Activated CD8-positive, alpha-beta T cell treated with anti-CD3 and anti-CD28 coated beads, Interleukin-2, amount 10 ng/mL, durations not matched to agents 7 days and 5 days (primary cell): ENCODE results near the gene RRP15. TPM values are rescaled to one million over a fixed set of nuclear protein-coding genes. Genes with fewer than 3 reads are reported as not detected.

ENCODE experiments used
- ATAC-seq: fragments of 150-1000 bp; cut with Tn5 transposase; one replicate; pipeline ENCODE4 v1.10.0; 2021; ENCODE audit warnings: moderate library complexity
- CTCF ChIA-PET: fragments of 350-600 bp; sonication (Branson Sonifier 250); formaldehyde crosslinking; loops from one replicate; lab custom pipeline; 2021; ENCODE audit warnings: antibody characterized with exemption; lab: Charles Lee
- POLR2A ChIA-PET: fragments of 350-600 bp; sonication (Branson Sonifier 250); formaldehyde crosslinking; loops from one replicate; lab custom pipeline; 2021; ENCODE audit warnings: antibody characterized with exemption; lab: Charles Lee
- DNase-seq: peaks from one replicate; pipeline ENCODE4 v3.0.0-alpha.2; 2020
- H3K27ac Mint-ChIP-seq: one replicate; pipeline ENCODE4 v1.8.0; 2021; ENCODE audit warnings: mild to moderate bottlenecking, mixed read lengths
- H3K27me3 Mint-ChIP-seq: one replicate; pipeline ENCODE4 v1.8.0; 2021; ENCODE audit warnings: low read depth, mixed read lengths
- H3K36me3 Mint-ChIP-seq: one replicate; pipeline ENCODE4 v1.8.0; 2021; ENCODE audit warnings: low read depth, mixed read lengths
- H3K4me1 Mint-ChIP-seq: one replicate; pipeline ENCODE4 v1.8.0; 2021; ENCODE audit warnings: low read depth, mixed read lengths
- H3K4me3 Mint-ChIP-seq: one replicate; pipeline ENCODE4 v1.8.0; 2021; ENCODE audit warnings: mild to moderate bottlenecking, mixed read lengths
- H3K9me3 Mint-ChIP-seq: one replicate; pipeline ENCODE4 v1.8.0; 2022; ENCODE audit warnings: mixed read lengths; ENCODE audit not compliant: insufficient read depth
- total RNA-seq, 2 experiments: library from RNA; stranded (reverse); gene quantifications; one replicate each; pipeline ENCODE4 v1.2.3, GENCODE V29; 2021

Gene RRP15
- total RNA-seq, 2 experiments from 2014 or later, result 13.4 to 15.7 TPM

- POLR2A ChIA-PET, result no interaction called here
These were observed 60.0 kb downstream of the RRP15 start, which contains the start of gene TGFB2 for GRCh38 chr1:218344814-218345672. Gene TGFB2 (plus strand): TSS chr1:218345336. CDS start chr1:218346702, 1,366 bp downstream.

GRCh38 chr1:218345673-218346390, 60.7 kb downstream of the RRP15 start:
- ATAC-seq (peak; percentile 79), DNase-seq (peak; percentile 37)
- Mint-ChIP-seq H3K9me3 (no peaks in the 10 kb centered on the region), H3K27ac (no peak overlapping the region), H3K36me3 (no peaks in the 10 kb centered on the region), H3K27me3 (peaks cover 46% of the 10 kb centered on the region), H3K4me1 (peaks cover 16% of the 10 kb centered on the region), H3K4me3 (no peak overlapping the region)
- ChIA-PET POLR2A (no interaction called here), CTCF (interaction anchor here (1.2 to 1.4 kb wide), 2 partner anchors 10 to 16 kb away, joined by 4 to 5 read pairs; no protein-coding TSS in a partner anchor)

More at GRCh38 chr1:218344814-218345672, 60.0 kb downstream of the RRP15 start, which contains the start of gene TGFB2:
- DNase-seq (peak; percentile 27), ATAC-seq (peak; percentile 52)
- H3K27me3 Mint-ChIP-seq, result peaks cover 41% of the 10 kb centered on the region
- H3K9me3 Mint-ChIP-seq, result no peaks in the 10 kb centered on the region
- no peak within 1 kb of the TSS for H3K27ac Mint-ChIP-seq
- CTCF ChIA-PET, result interaction anchor here (1.2 to 1.4 kb wide), 2 partner anchors 9 to 15 kb away, joined by 4 to 5 read pairs; no protein-coding TSS in a partner anchor
- peaks cover 16% of the 10 kb centered on the region for H3K4me1 Mint-ChIP-seq
- no peak within 1 kb of the TSS for H3K4me3 Mint-ChIP-seq
- H3K36me3 Mint-ChIP-seq, result no peaks in the 10 kb centered on the region

GRCh38 chr1:218346391-218347204, 61.5 kb downstream of the RRP15 start:
- CTCF ChIA-PET, result no interaction called here
- H3K27me3 Mint-ChIP-seq, result peaks cover 46% of the 10 kb centered on the region
- no peaks in the 10 kb centered on the region for H3K9me3 Mint-ChIP-seq
- H3K36me3 Mint-ChIP-seq, result no peaks in the 10 kb centered on the region
- DNase-seq, result no peak
- H3K4me1 Mint-ChIP-seq, result peaks cover 23% of the 10 kb centered on the region
- POLR2A ChIA-PET, result no interaction called here
- H3K4me3 Mint-ChIP-seq, result no peak overlapping the region
- H3K27ac Mint-ChIP-seq, result no peak overlapping the region
- no peak for ATAC-seq

- no peak overlapping the region for H3K4me3 Mint-ChIP-seq
These were observed 62.2 kb downstream of the RRP15 start for GRCh38 chr1:218347336-218347722.

GRCh38 chr1:218347723-218348627, 62.9 kb downstream of the RRP15 start:
- H3K4me3 Mint-ChIP-seq, result no peak overlapping the region
- H3K27ac Mint-ChIP-seq, result no peak overlapping the region
- peaks cover 46% of the 10 kb centered on the region for H3K27me3 Mint-ChIP-seq
- H3K9me3 Mint-ChIP-seq, result no peaks in the 10 kb centered on the region
- DNase-seq (no peak), ATAC-seq (no peak)
- ChIA-PET CTCF (no interaction called here), POLR2A (no interaction called here)
- peaks cover 26% of the 10 kb centered on the region for H3K4me1 Mint-ChIP-seq
- no peaks in the 10 kb centered on the region for H3K36me3 Mint-ChIP-seq

More at GRCh38 chr1:218347336-218347722, 62.2 kb downstream of the RRP15 start:
- no peaks in the 10 kb centered on the region for H3K9me3 Mint-ChIP-seq
- no peak overlapping the region for H3K27ac Mint-ChIP-seq
- ChIA-PET POLR2A (no interaction called here), CTCF (no interaction called here)
- DNase-seq (no peak), ATAC-seq (no peak)
- peaks cover 46% of the 10 kb centered on the region for H3K27me3 Mint-ChIP-seq
- peaks cover 26% of the 10 kb centered on the region for H3K4me1 Mint-ChIP-seq
- no peaks in the 10 kb centered on the region for H3K36me3 Mint-ChIP-seq

GRCh38 chr1:218348628-218349071, 63.6 kb downstream of the RRP15 start:
- ATAC-seq, result no peak
- peaks cover 26% of the 10 kb centered on the region for H3K4me1 Mint-ChIP-seq
- DNase-seq, result no peak
- H3K27me3 Mint-ChIP-seq, result peaks cover 43% of the 10 kb centered on the region
- ChIA-PET CTCF (no interaction called here), POLR2A (no interaction called here)
- no peaks in the 10 kb centered on the region for H3K9me3 Mint-ChIP-seq
- no peak overlapping the region for H3K27ac Mint-ChIP-seq
- no peaks in the 10 kb centered on the region for H3K36me3 Mint-ChIP-seq
- no peak overlapping the region for H3K4me3 Mint-ChIP-seq

GRCh38 chr1:218349348-218350034, 64.4 kb downstream of the RRP15 start:
- ChIA-PET CTCF (interaction anchor here (0.7 kb wide), 1 partner anchor 11 kb away, joined by 3 read pairs; no protein-coding TSS in a partner anchor), POLR2A (no interaction called here)
- DNase-seq (no peak), ATAC-seq (no peak)
- peaks cover 43% of the 10 kb centered on the region for H3K27me3 Mint-ChIP-seq
- H3K9me3 Mint-ChIP-seq, result no peaks in the 10 kb centered on the region
- no peak overlapping the region for H3K4me3 Mint-ChIP-seq
- no peak overlapping the region for H3K27ac Mint-ChIP-seq
- no peaks in the 10 kb centered on the region for H3K36me3 Mint-ChIP-seq
- peaks cover 26% of the 10 kb centered on the region for H3K4me1 Mint-ChIP-seq

- Mint-ChIP-seq H3K36me3 (no peaks in the 10 kb centered on the region), H3K4me1 (peaks cover 26% of the 10 kb centered on the region), H3K27me3 (peaks cover 43% of the 10 kb centered on the region), H3K27ac (no peak overlapping the region), H3K4me3 (no peak overlapping the region), H3K9me3 (no peaks in the 10 kb centered on the region)
- DNase-seq (no peak), ATAC-seq (no peak)
- ChIA-PET CTCF (interaction anchor here (0.7 kb wide), 1 partner anchor 11 kb away, joined by 3 read pairs; no protein-coding TSS in a partner anchor), POLR2A (no interaction called here)
These were observed 65.0 kb downstream of the RRP15 start for GRCh38 chr1:218350035-218350525.

- H3K27ac Mint-ChIP-seq, result no peak overlapping the region
- no peak for ATAC-seq
- peak overlapping the region; percentile 46 for H3K4me3 Mint-ChIP-seq
- peaks cover 26% of the 10 kb centered on the region for H3K4me1 Mint-ChIP-seq
- H3K36me3 Mint-ChIP-seq, result no peaks in the 10 kb centered on the region
- H3K27me3 Mint-ChIP-seq, result peaks cover 43% of the 10 kb centered on the region
- POLR2A ChIA-PET, result no interaction called here
- no peak for DNase-seq
- no peaks in the 10 kb centered on the region for H3K9me3 Mint-ChIP-seq
- CTCF ChIA-PET, result no interaction called here
These were observed 65.7 kb downstream of the RRP15 start for GRCh38 chr1:218350801-218351266.
